H1 (cell line): ENCODE results near the gene STX8. TPM values are rescaled to one million over a fixed set of nuclear protein-coding genes. Genes with fewer than 3 reads are reported as not detected.

ENCODE experiments used
- CTCF ChIA-PET: fragments of 300-600 bp; sonication (Branson Sonifier 250); formaldehyde crosslinking; loops from one replicate; lab custom pipeline; 2021; ENCODE audit not compliant: partially characterized antibody; lab: Charles Lee
- POLR2A ChIA-PET: fragments of 300-600 bp; sonication (Branson Sonifier 250); formaldehyde crosslinking; loops from one replicate; lab custom pipeline; 2021; ENCODE audit warnings: inconsistent platforms; ENCODE audit not compliant: partially characterized antibody; lab: Charles Lee
- DNase-seq, 2 experiments: peaks; one replicate each; pipeline versions ENCODE4 v3.0.0 to v3.0.0-alpha.2; 2010 to 2022; ENCODE audit warnings: low spot score in 2 of 2, low read depth in 1 of 2, mixed read lengths in 1 of 2
- FAIRE-seq: peaks from 2 replicates; lab custom pipeline; 2011; peaks lifted over from hg19 to GRCh38; lab: Jason Lieb, UNC
- H2AFZ ChIP-seq: 2 replicates; pipeline ENCODE4 v1.8.1; 2012; ENCODE audit warnings: low read length, inconsistent platforms
- H2AK5ac ChIP-seq: 2 replicates; pipeline ENCODE4 v1.6.1; 2013; ENCODE audit warnings: low read depth, low read length
- H2BK120ac ChIP-seq: replicated peaks from 2 replicates; pipeline ENCODE3; 2013; ENCODE audit warnings: low read depth, low read length, inconsistent platforms
- H2BK12ac ChIP-seq: 2 replicates; pipeline ENCODE4 v1.6.1; 2013; ENCODE audit warnings: low read depth, low read length
- H2BK15ac ChIP-seq: 2 replicates; pipeline ENCODE4 v1.6.1; 2013; ENCODE audit warnings: low read length
- H2BK20ac ChIP-seq: 2 replicates; pipeline ENCODE4 v1.6.1; 2013; ENCODE audit warnings: low read length
- H2BK5ac ChIP-seq: 2 replicates; pipeline ENCODE4 v1.6.1; 2013; ENCODE audit warnings: low read depth, low read length
- H3K14ac ChIP-seq: 2 replicates; pipeline ENCODE4 v1.6.1; 2013; ENCODE audit warnings: inconsistent platforms; ENCODE audit not compliant: insufficient read length
- H3K18ac ChIP-seq: 2 replicates; pipeline ENCODE4 v1.6.1; 2013; ENCODE audit warnings: low read length; ENCODE audit errors: extremely low read depth
- H3K23ac ChIP-seq: 2 replicates; pipeline ENCODE4 v1.6.1; 2013; ENCODE audit warnings: inconsistent platforms; ENCODE audit not compliant: insufficient read length
- H3K23me2 ChIP-seq: 2 replicates; pipeline ENCODE4 v1.6.1; 2013; ENCODE audit warnings: low read depth, low read length
- H3K27ac ChIP-seq: 2 replicates; pipeline ENCODE4 v1.6.1; 2011; ENCODE audit warnings: low read depth, low read length, inconsistent platforms
- H3K27me3 ChIP-seq, 4 experiments: replicated peaks in 1 of 4; 1 replicate in 1 of 4; 2 replicates in 3 of 4; pipeline versions ENCODE4 v1.6.1 to v1.8.1; 2011 to 2013; ENCODE audit warnings: low read length in 3 of 4, mild to moderate bottlenecking in 3 of 4, inconsistent platforms in 2 of 4, mixed read lengths in 2 of 4, moderate library complexity in 1 of 4; ENCODE audit not compliant: control insufficient read depth in 3 of 4, insufficient read depth in 3 of 4; ENCODE audit errors: extremely low read depth in 1 of 4
- H3K36me3 ChIP-seq, 4 experiments: 2 replicates each; pipeline versions ENCODE4 v1.6.1 to v1.8.1; 2011 to 2013; ENCODE audit warnings: mild to moderate bottlenecking in 4 of 4, low read length in 3 of 4, moderate library complexity in 2 of 4, control low read depth in 1 of 4, inconsistent platforms in 1 of 4; ENCODE audit not compliant: insufficient read depth in 4 of 4, control insufficient read depth in 2 of 4
- H3K4ac ChIP-seq: replicated peaks from 2 replicates; pipeline ENCODE3; 2013; ENCODE audit warnings: low read length, low read depth, mixed read lengths, inconsistent platforms; ENCODE audit not compliant: insufficient read length
- H3K4me1 ChIP-seq, 4 experiments: replicated peaks in 1 of 4; 1 replicate in 1 of 4; 2 replicates in 3 of 4; pipeline versions ENCODE4 v1.6.1 to v1.8.1; 2011 to 2013; ENCODE audit warnings: low read length in 3 of 4, inconsistent platforms in 2 of 4, mixed read lengths in 1 of 4; ENCODE audit not compliant: insufficient read depth in 4 of 4, control insufficient read depth in 3 of 4
- H3K4me2 ChIP-seq, 2 experiments: 2 replicates each; pipeline versions ENCODE4 v1.6.1 to v1.8.1; 2011 to 2013; ENCODE audit warnings: low read depth in 2 of 2, low read length in 2 of 2, control low read depth in 1 of 2, inconsistent platforms in 1 of 2, mild to moderate bottlenecking in 1 of 2; ENCODE audit not compliant: insufficient read depth in 1 of 2
- H3K4me3 ChIP-seq, 4 experiments: fragments of 200-600, 300-600 bp in 1 of 4; sonication (generic), shearing (Covaris generic), sonication (Bioruptor Twin) in 1 of 4; 2 replicates each; pipeline versions ENCODE4 v1.5.1 to v1.8.1; 2011 to 2016; ENCODE audit warnings: low read length in 4 of 4, low read depth in 3 of 4, control low read depth in 2 of 4, inconsistent platforms in 2 of 4, mild to moderate bottlenecking in 2 of 4, mixed read lengths in 1 of 4, moderate library complexity in 1 of 4; ENCODE audit not compliant: insufficient read depth in 2 of 4; ENCODE audit errors: extremely low read depth in 1 of 4
- H3K56ac ChIP-seq: replicated peaks from 2 replicates; pipeline ENCODE3; 2013; ENCODE audit warnings: low read depth, mild to moderate bottlenecking, mixed read lengths, low read length, inconsistent platforms; ENCODE audit not compliant: insufficient read length
- H3K79me1 ChIP-seq: 2 replicates; pipeline ENCODE4 v1.6.1; 2013; ENCODE audit warnings: low read depth, low read length, control low read depth
- H3K79me2 ChIP-seq, 2 experiments: 2 replicates each; pipeline versions ENCODE4 v1.6.1 to v1.8.1; 2012 to 2013; ENCODE audit warnings: low read length in 2 of 2, mild to moderate bottlenecking in 2 of 2, inconsistent platforms in 1 of 2; ENCODE audit not compliant: insufficient read depth in 2 of 2, control insufficient read depth in 1 of 2
- H3K9ac ChIP-seq, 4 experiments: replicated peaks in 1 of 4; 1 replicate in 1 of 4; 2 replicates in 3 of 4; pipeline versions ENCODE4 v1.6.1 to v1.8.1; 2011 to 2013; ENCODE audit warnings: low read depth in 3 of 4, low read length in 3 of 4, control low read depth in 2 of 4, mild to moderate bottlenecking in 2 of 4, moderate library complexity in 2 of 4, inconsistent platforms in 1 of 4; ENCODE audit errors: extremely low read depth in 1 of 4
- H3K9me3 ChIP-seq, 2 experiments: 2 replicates each; pipeline versions ENCODE4 v1.6.1 to v1.8.1; 2012 to 2013; ENCODE audit warnings: mild to moderate bottlenecking in 2 of 2, moderate library complexity in 2 of 2, control low read depth in 1 of 2, inconsistent platforms in 1 of 2, low read depth in 1 of 2, low read length in 1 of 2, mixed read lengths in 1 of 2; ENCODE audit not compliant: insufficient read depth in 2 of 2
- H4K20me1 ChIP-seq, 2 experiments: replicated peaks in 1 of 2; 2 replicates each; pipeline versions ENCODE3 to v1.8.1; 2011 to 2013; ENCODE audit warnings: inconsistent platforms in 2 of 2, low read length in 2 of 2, mild to moderate bottlenecking in 1 of 2; ENCODE audit not compliant: insufficient read depth in 2 of 2, control insufficient read depth in 1 of 2
- H4K5ac ChIP-seq: 2 replicates; pipeline ENCODE4 v1.6.1; 2013; ENCODE audit warnings: low read length, low read depth, mixed read lengths, inconsistent platforms; ENCODE audit not compliant: insufficient read length
- H4K8ac ChIP-seq: 2 replicates; pipeline ENCODE4 v1.8.0; 2013; ENCODE audit warnings: mild to moderate bottlenecking, moderate library complexity, low read length, inconsistent platforms; ENCODE audit not compliant: insufficient read depth; ENCODE audit errors: extremely low read depth
- H4K91ac ChIP-seq: replicated peaks from 2 replicates; pipeline ENCODE3; 2013; ENCODE audit warnings: low read length, mixed read lengths, inconsistent platforms; ENCODE audit not compliant: insufficient read length
- EP300 ChIP-seq, 2 experiments: IDR thresholded peaks; 1 replicate in 1 of 2; 2 replicates in 1 of 2; pipeline ENCODE4 v1.6.1; 2011 to 2012; ENCODE audit warnings: low read depth in 2 of 2, low read length in 2 of 2, mild to moderate bottlenecking in 2 of 2, borderline replicate concordance in 1 of 2, inconsistent platforms in 1 of 2, moderate library complexity in 1 of 2
- GABPA ChIP-seq: IDR thresholded peaks from 2 replicates; pipeline ENCODE4 v1.6.1; 2011; ENCODE audit warnings: mild to moderate bottlenecking, low read length, moderate library complexity, borderline replicate concordance; ENCODE audit not compliant: insufficient read depth
- HDAC2 ChIP-seq, 2 experiments: fragments of 300-600 bp in 1 of 2; sonication (generic) in 1 of 2; IDR thresholded peaks; 2 replicates each; pipeline ENCODE4 v1.6.1; 2011 to 2012; ENCODE audit warnings: low read depth in 2 of 2, low read length in 2 of 2, mild to moderate bottlenecking in 2 of 2, moderate library complexity in 2 of 2, borderline replicate concordance in 1 of 2, inconsistent platforms in 1 of 2
- JUN ChIP-seq: IDR thresholded peaks from 2 replicates; pipeline ENCODE4 v1.6.1; 2011; ENCODE audit warnings: low read depth, mild to moderate bottlenecking, improper control_type of control experiment, low read length
- NANOG ChIP-seq: IDR thresholded peaks from 2 replicates; pipeline ENCODE4 v1.6.1; 2011; ENCODE audit warnings: low read length, low read depth, mild to moderate bottlenecking, inconsistent platforms; ENCODE audit not compliant: insufficient read depth, poor library complexity, severe bottlenecking
- NRF1 ChIP-seq: IDR thresholded peaks from 2 replicates; pipeline ENCODE4 v1.6.1; 2011; ENCODE audit warnings: mild to moderate bottlenecking, low read depth, low read length, improper control_type of control experiment
- POLR2AphosphoS5 ChIP-seq: IDR thresholded peaks from 2 replicates; pipeline ENCODE4 v1.6.1; 2011; ENCODE audit warnings: low read depth, low read length
- RFX5 ChIP-seq: IDR thresholded peaks from 2 replicates; pipeline ENCODE4 v1.6.1; 2011; ENCODE audit warnings: low read depth, low read length, improper control_type of control experiment, borderline replicate concordance
- SAP30 ChIP-seq: fragments of 300-600 bp; sonication (generic); IDR thresholded peaks from 2 replicates; pipeline ENCODE4 v1.7.1; 2012; ENCODE audit warnings: low read length, moderate library complexity, mild to moderate bottlenecking, inconsistent platforms; ENCODE audit not compliant: insufficient read depth, insufficient replicate concordance
- SIX5 ChIP-seq: IDR thresholded peaks from 2 replicates; pipeline ENCODE4 v1.6.1; 2011; ENCODE audit warnings: mild to moderate bottlenecking, low read depth, low read length
- SUZ12 ChIP-seq: fragments of 200-600 bp; sonication (generic); IDR thresholded peaks from 2 replicates; pipeline ENCODE4 v1.6.1; 2012; ENCODE audit warnings: mild to moderate bottlenecking, inconsistent platforms, low read length, moderate library complexity, mixed read lengths
- TAF1 ChIP-seq: IDR thresholded peaks from 2 replicates; pipeline ENCODE4 v1.6.1; 2011; ENCODE audit warnings: mild to moderate bottlenecking, low read depth, low read length
- TBP ChIP-seq: IDR thresholded peaks from 2 replicates; pipeline ENCODE4 v1.6.1; 2011; ENCODE audit warnings: low read depth, low read length, improper control_type of control experiment
- ZNF274 ChIP-seq: IDR thresholded peaks from 2 replicates; pipeline ENCODE4 v1.7.0; 2012; ENCODE audit warnings: low read length, borderline replicate concordance; ENCODE audit errors: extremely low read depth
- WGBS, 2 experiments: shearing (Covaris generic) in 1 of 2; methylation state at CpG; one replicate each; pipeline versions ENCODE4 v1.1.6 to v1.1.7; 2013 to 2015; ENCODE audit warnings: low lambda C conversion rate in 2 of 2, mixed read lengths in 2 of 2, inconsistent platforms in 1 of 2, low coverage in 1 of 2, missing lambda C conversion rate in 1 of 2; ENCODE audit not compliant: insufficient replicate concordance in 2 of 2, insufficient coverage in 1 of 2, insufficient read length in 1 of 2; ENCODE audit errors: extremely low coverage in 1 of 2, missing lambda C conversion rate in 1 of 2; 5-methylcytosine and 5-hydroxymethylcytosine counted together
- polyA plus RNA-seq, 7 experiments: library from polyadenylated mRNA; depleted of rRNA in 3 of 7; stranded (reverse) in 5 of 7; unstranded in 2 of 7; fragments of >200 nt in 5 of 7; fragments of 200-250 nt in 2 of 7; gene quantifications; 1 replicate in 5 of 7; 2 replicates in 1 of 7; 4 replicates in 1 of 7; pipeline versions ENCODE4 v1.2.1 to v1.2.3, GENCODE V29; 2011 to 2013; ENCODE audit warnings: missing spikeins in 2 of 7, mixed read lengths in 2 of 7
- total RNA-seq: library from RNA; stranded (reverse); fragmentation: NEBNext Ultra II Directional; extraction: Animal tissue kit (Norgen Biotek cat#: 25700); gene quantifications from 2 replicates; pipeline ENCODE4 v1.2.1, GENCODE V29; 2021

Gene STX8
- total and polyA plus RNA-seq, 2 of the 8 experiments (the other 6 are each of a cell fraction or from before 2014, with no cell fraction given) = 22.8 to 42.5 TPM

DNA sequence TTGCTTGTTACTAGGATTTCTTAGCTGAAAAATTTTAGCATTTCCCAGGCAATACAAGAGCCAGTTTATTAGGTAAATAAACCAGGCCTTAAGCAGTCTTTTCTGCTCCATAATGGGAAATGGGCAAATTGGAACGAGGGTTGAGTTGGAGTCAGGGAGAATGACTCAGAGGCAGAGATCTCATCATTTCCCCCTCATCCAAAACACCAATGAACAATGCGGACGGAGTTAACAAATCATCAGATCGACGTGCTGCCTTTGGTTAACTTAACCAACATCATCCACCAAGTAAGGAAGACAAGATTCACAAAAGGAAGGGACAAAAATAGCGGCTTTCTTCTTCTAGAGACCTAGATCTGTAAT lies 243.5 kb downstream of the STX8 start:
- no peaks in the 10 kb centered on the region for H4K20me1 ChIP-seq
- H3K4me1 ChIP-seq = peaks cover 14 to 26% (median 20%) of the 10 kb centered on the region in 4 experiments
- H2BK5ac ChIP-seq = no peak overlapping the region
- no peak overlapping the region for H3K4me3 ChIP-seq
- no peaks in the 10 kb centered on the region for H3K23me2 ChIP-seq
- no peak overlapping the region for H3K9ac ChIP-seq
- POLR2A ChIA-PET = interaction anchor here (1.0 kb wide), 1 partner anchor 14 kb away, joined by 3 read pairs; no protein-coding TSS in a partner anchor
- H2BK15ac ChIP-seq = no peak overlapping the region
- no peaks in the 10 kb centered on the region; a peak in 2 of 7 replicates for H3K27me3 ChIP-seq
- FAIRE-seq (no peak), DNase-seq (no peak)
- no peak overlapping the region for H2BK120ac ChIP-seq
- H4K8ac ChIP-seq = no peak overlapping the region
- CTCF ChIA-PET = interaction anchor here (0.7 to 1.2 kb wide), 3 partner anchors 10 to 175 kb away, joined by 3 to 5 read pairs (median 3); no protein-coding TSS in a partner anchor
- no peak overlapping the region for H3K14ac ChIP-seq
- H3K4me2 ChIP-seq = peak overlapping the region in 1 of 2 experiments; percentile 68; a peak in 2 of 4 replicates
- H3K56ac ChIP-seq = no peak overlapping the region
- peak overlapping the region; percentile 18 for H4K5ac ChIP-seq
- no peak overlapping the region for H3K4ac ChIP-seq
- H2AK5ac ChIP-seq = no peak overlapping the region
- no peaks in the 10 kb centered on the region for H3K79me2 ChIP-seq
- WGBS, 2 experiments = 88% methylated on average over 6 of the region's 6 CpGs; no CpG with 5 or more reads in 1 of the 2 experiments
- H3K18ac ChIP-seq = 0 out of 2 replicates have a peak overlapping the region, but pooled peaks have one; percentile 27
- no peaks in the 10 kb centered on the region for H3K79me1 ChIP-seq
- no peak overlapping the region for H3K23ac ChIP-seq
- no peak overlapping the region for H2AFZ ChIP-seq
- no peaks in the 10 kb centered on the region; a peak in 1 of 4 replicates for H3K9me3 ChIP-seq
- no peak overlapping the region for H3K27ac ChIP-seq
- H2BK12ac ChIP-seq = no peak overlapping the region
- H2BK20ac ChIP-seq = no peak overlapping the region
- H3K36me3 ChIP-seq = no peaks in the 10 kb centered on the region
- no peak overlapping the region for H4K91ac ChIP-seq
- no peak for TF ChIP-seq SUZ12
- TF ChIP-seq ZNF274 = no peak
- no peak for TF ChIP-seq HDAC2 (IDR thresholded peaks at IDR 0.05; ENCODE audit: borderline replicate concordance in 1 of 2, low read depth in 2 of 2, low read length in 2 of 2)
- TF ChIP-seq TBP = no peak
- no peak for TF ChIP-seq EP300 (IDR thresholded peaks at IDR 0.05; ENCODE audit: borderline replicate concordance in 1 of 2, low read depth in 2 of 2, low read length in 2 of 2)
- TF ChIP-seq GABPA = no peak
- no peak for TF ChIP-seq TAF1
- TF ChIP-seq NANOG = no peak
- no peak for TF ChIP-seq RFX5
- no peak for TF ChIP-seq POLR2AphosphoS5
- TF ChIP-seq NRF1 = no peak
- no peak for TF ChIP-seq SAP30
- no peak for TF ChIP-seq SIX5
- TF ChIP-seq JUN = no peak
